22Rv1 (cell line): ENCODE results near the gene SULT1B1.

ENCODE experiments used
- H3K27ac ChIP-seq: fragments of 450-650 bp; 2 replicates; pipeline ENCODE4 v1.5.1; 2017
- ZFX ChIP-seq: fragments of 450-650 bp; IDR thresholded peaks from 2 replicates; pipeline ENCODE4 v1.6.1; 2017; ENCODE audit warnings: antibody characterized with exemption, borderline replicate concordance
- TF ChIP-seq, protein P1 (sequence below): fragments of 450-650 bp; IDR thresholded peaks from 2 replicates; pipeline ENCODE4 v1.5.1; 2017; ENCODE audit warnings: mild to moderate bottlenecking

SULT1B1 gene

DNA sequence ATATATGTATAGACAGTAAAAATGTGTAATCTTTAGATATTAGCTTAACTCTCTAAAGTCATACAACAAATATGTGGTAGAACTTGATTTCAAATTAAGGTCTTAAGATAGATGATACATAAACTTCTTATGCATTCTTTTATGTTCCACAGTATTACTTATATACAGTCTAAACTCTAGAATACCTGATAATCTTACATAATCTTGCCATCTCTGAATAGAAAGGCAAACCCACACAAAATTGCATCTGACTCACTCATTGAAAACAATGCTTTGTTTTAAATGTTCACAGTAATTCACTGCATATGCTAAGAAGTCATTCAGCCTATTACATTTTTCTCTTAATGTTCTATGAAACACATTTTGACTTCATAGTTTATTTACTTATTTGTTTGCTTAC lies 10.1 kb downstream of the SULT1B1 start:
- TF ChIP-seq, protein P1, sequence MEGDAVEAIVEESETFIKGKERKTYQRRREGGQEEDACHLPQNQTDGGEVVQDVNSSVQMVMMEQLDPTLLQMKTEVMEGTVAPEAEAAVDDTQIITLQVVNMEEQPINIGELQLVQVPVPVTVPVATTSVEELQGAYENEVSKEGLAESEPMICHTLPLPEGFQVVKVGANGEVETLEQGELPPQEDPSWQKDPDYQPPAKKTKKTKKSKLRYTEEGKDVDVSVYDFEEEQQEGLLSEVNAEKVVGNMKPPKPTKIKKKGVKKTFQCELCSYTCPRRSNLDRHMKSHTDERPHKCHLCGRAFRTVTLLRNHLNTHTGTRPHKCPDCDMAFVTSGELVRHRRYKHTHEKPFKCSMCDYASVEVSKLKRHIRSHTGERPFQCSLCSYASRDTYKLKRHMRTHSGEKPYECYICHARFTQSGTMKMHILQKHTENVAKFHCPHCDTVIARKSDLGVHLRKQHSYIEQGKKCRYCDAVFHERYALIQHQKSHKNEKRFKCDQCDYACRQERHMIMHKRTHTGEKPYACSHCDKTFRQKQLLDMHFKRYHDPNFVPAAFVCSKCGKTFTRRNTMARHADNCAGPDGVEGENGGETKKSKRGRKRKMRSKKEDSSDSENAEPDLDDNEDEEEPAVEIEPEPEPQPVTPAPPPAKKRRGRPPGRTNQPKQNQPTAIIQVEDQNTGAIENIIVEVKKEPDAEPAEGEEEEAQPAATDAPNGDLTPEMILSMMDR: no peak
- TF ChIP-seq ZFX: no peak

DNA sequence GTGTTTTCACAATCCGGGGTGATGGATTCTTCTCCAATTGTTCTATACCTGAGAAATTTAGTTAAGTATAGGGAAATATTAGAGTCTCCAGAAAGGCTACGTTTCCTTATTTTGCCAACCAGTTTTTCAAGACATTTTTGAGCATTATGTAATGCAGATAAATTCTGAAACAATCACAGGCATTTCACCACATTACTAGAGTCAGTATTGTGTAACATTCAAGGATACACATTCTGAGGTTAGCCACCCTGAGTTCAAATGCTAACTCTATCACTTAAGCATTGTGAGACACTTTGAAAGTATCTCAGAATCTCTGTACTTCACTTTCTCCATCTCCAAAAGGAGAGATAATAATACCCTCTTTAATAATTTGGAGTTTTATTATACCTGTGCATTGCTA lies 10.6 kb downstream of the SULT1B1 start:
- no peak overlapping the region for H3K27ac ChIP-seq
- TF ChIP-seq, protein P1: no peak
- no peak for TF ChIP-seq ZFX

More for the DNA sequence above, 10.1 kb downstream of the SULT1B1 start:
- no peak overlapping the region for H3K27ac ChIP-seq

GRCh38 chr4:69748173-69748572 lies 12.2 kb downstream of the SULT1B1 start:
- no peak overlapping the region for H3K27ac ChIP-seq
- TF ChIP-seq, protein P1: no peak
- no peak for TF ChIP-seq ZFX

- no peak overlapping the region for H3K27ac ChIP-seq
- TF ChIP-seq, protein P1: no peak
- no peak for TF ChIP-seq ZFX
Observed at GRCh38 chr4:69744157-69744478, 16.3 kb downstream of the SULT1B1 start.

DNA sequence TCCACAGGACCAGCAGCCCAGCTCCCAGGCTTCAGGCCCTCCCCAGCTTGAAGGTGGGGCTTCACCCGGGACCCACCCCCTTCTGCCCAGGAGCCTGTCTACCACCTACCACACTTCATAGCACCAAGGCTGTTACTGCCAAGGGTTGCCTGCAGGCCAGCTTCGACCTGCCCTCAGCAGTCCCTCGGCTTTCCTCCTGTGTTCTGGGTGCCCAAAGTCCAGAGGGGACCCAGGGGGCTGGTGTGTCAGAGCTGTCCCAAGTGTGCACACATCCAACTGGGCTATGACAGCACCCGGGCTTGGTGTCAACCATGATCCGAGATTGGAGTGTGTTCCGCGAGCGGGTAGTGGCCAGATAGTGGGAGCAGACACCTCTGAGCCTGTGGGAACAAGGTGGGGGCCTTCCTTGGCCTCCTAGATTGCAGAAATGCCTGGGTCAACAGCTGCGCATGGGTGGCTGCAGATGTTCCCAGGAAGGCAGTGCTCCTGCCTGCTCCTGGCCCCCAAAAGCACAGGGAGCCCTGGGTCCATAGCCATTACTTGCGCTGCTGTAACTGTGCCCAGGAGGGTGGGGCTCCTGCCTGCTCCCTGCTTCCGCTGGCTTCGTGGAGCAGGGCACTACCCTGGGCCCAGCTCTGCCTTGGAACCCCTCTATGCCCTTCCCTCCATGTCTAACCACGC lies 16.8 kb downstream of the SULT1B1 start:
- TF ChIP-seq, protein P1: no peak
- TF ChIP-seq ZFX: no peak
- no peak overlapping the region for H3K27ac ChIP-seq

DNA sequence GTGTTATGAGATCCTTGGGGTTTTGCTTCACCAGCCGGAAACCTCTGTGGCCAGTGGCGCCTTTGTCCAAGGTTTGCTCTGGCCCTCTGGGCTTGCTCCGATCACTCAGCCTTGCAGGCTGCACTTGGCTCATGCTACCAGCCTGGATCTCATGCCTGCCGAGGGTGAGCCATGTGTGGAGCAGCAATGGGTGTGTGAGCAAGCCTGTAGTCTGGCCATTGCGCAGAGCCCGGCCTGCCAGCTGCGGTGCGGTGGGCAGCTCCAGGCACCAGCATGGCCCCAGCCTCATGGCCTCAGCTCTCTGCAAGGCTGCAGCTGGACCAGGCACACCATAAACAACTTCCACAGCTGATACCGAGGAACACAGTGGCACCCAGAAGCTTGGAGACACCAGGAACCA lies 17.8 kb downstream of the SULT1B1 start:
- no peak overlapping the region for H3K27ac ChIP-seq
- no peak for TF ChIP-seq ZFX
- TF ChIP-seq, protein P1: no peak

- H3K27ac ChIP-seq: no peak overlapping the region
- TF ChIP-seq, protein P1: no peak
Observed at GRCh38 chr4:69738872-69739271, 21.5 kb downstream of the SULT1B1 start.
